RWPE1 (cell line): ENCODE measurements around the gene ZFTA.
"Not testable (repeated sequence)": the region's sequence is repeated elsewhere in the genome, so short reads cannot be mapped to it uniquely, and the experiment has no call there.

ENCODE experiments used
- CTCF ChIA-PET: fragments of 350-600 bp; sonication (Branson Sonifier 250); formaldehyde crosslinking; extraction: SDS; loops from one replicate; lab custom pipeline; 2021; lab: Yijun Ruan, JAX
- POLR2A ChIA-PET: fragments of 400-600 bp; formaldehyde crosslinking; extraction: SDS; loops from one replicate; lab custom pipeline; 2020; ENCODE audit warnings: antibody characterized with exemption; ENCODE audit not compliant: low non-redundant PET; lab: Yijun Ruan, JAX
- DNase-seq: peaks from one replicate; pipeline ENCODE4 v3.0.0; 2012; ENCODE audit warnings: low spot score
- H3K27ac ChIP-seq: fragments of 450-650 bp; 2 replicates; pipeline ENCODE4 v1.5.1; 2017
- CTCF ChIP-seq: fragments of 450-650 bp; conservative IDR thresholded peaks from 2 replicates; pipeline ENCODE4 v1.5.1; 2017; ENCODE audit warnings: low read depth, mild to moderate bottlenecking

Gene ZFTA

GRCh38 chr11:63783925-63784592 lies 15.5 kb upstream of the ZFTA start:
- TF ChIP-seq CTCF = no peak
- ChIA-PET POLR2A (no interaction called here), CTCF (interaction anchor here (0.6 kb wide), 2 partner anchors 10 to 441 kb away, joined by 3 to 4 read pairs; no protein-coding TSS in a partner anchor)
- no peak for DNase-seq
- no peak overlapping the region for H3K27ac ChIP-seq

GRCh38 chr11:63782749-63783148 lies 14.2 kb upstream of the ZFTA start:
- POLR2A ChIA-PET = no interaction called here
- TF ChIP-seq CTCF = no peak
- no peak overlapping the region for H3K27ac ChIP-seq
- CTCF ChIA-PET = interaction anchor here (0.6 to 1.1 kb wide), 3 partner anchors 15 to 131 kb away, joined by 3 to 4 read pairs (median 3); no protein-coding TSS in a partner anchor
- no peak for DNase-seq

- CTCF ChIA-PET = interaction anchor here (0.6 kb wide), 1 partner anchor 61 kb away, joined by 5 read pairs; no protein-coding TSS in a partner anchor
- no peak for TF ChIP-seq CTCF
- POLR2A ChIA-PET = no interaction called here
- H3K27ac ChIP-seq = no peak overlapping the region
- DNase-seq = no peak
Measured at GRCh38 chr11:63779039-63779438, 10.5 kb upstream of the ZFTA start.

GRCh38 chr11:63775191-63775590 lies 6.6 kb upstream of the ZFTA start:
- CTCF ChIA-PET = no interaction called here
- no peak overlapping the region for H3K27ac ChIP-seq
- POLR2A ChIA-PET = no interaction called here
- DNase-seq = no peak
- no peak for TF ChIP-seq CTCF

GRCh38 chr11:63771741-63772318 lies 3.3 kb upstream of the ZFTA start:
- DNase-seq, POLR2A ChIA-PET, H3K27ac ChIP-seq: not testable (repeated sequence)
- CTCF ChIA-PET = interaction anchor here (0.6 kb wide), 1 partner anchor 197 kb away, joined by 5 read pairs; no protein-coding TSS in a partner anchor

- CTCF ChIA-PET = interaction anchor here (0.8 kb wide), 1 partner anchor 789 kb away, joined by 11 read pairs; no protein-coding TSS in a partner anchor
- POLR2A ChIA-PET = no interaction called here
Measured at GRCh38 chr11:63770763-63771162, 2.2 kb upstream of the ZFTA start.

More at GRCh38 chr11:63770763-63771162, 2.2 kb upstream of the ZFTA start:
- no peak for DNase-seq
- TF ChIP-seq CTCF = no peak
- H3K27ac ChIP-seq = no peak overlapping the region
